GM19239 (cell line): ENCODE measurements around the gene BRD2.

Experiments used
- DNase-seq: peaks from one replicate; pipeline ENCODE4 v3.0.0; 2011; ENCODE audit warnings: low spot score; ENCODE audit not compliant: insufficient read length
- FAIRE-seq: peaks from 2 replicates; lab custom pipeline; 2011; peaks lifted over from hg19 to GRCh38; lab: Jason Lieb, UNC

BRD2 gene

DNA sequence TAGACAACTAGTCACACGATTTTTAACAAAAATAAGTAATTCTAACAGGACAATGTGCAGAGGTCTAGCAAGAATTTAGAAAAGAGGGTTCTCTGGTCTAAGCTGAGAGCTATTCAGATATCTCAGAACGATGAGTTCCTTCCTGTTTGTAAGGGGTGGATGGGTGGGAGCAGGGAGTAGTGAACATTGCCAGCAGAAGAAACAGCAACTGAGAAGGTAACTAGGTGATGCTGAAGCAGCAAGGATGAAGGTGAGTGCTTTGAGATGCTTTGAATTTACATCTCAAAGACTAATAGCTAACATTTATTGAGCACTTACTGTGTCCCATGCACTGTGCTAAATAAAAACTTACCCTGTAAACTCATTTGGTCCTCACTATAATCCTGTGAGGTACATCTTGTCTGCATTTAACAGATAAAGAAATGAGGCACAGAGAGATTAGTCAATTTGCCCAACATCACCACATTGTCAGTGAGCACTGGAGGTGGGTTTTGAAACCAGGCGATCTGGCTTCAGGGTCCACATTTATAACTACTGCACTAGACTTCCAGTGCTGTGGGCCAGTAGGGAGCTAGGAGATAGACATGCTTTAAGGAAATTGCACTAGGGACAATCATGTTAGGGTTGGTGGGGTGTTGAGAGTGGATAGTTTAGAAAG lies 15.7 kb downstream of the BRD2 start:
- FAIRE-seq = peak; percentile 51
- DNase-seq = no peak

DNA sequence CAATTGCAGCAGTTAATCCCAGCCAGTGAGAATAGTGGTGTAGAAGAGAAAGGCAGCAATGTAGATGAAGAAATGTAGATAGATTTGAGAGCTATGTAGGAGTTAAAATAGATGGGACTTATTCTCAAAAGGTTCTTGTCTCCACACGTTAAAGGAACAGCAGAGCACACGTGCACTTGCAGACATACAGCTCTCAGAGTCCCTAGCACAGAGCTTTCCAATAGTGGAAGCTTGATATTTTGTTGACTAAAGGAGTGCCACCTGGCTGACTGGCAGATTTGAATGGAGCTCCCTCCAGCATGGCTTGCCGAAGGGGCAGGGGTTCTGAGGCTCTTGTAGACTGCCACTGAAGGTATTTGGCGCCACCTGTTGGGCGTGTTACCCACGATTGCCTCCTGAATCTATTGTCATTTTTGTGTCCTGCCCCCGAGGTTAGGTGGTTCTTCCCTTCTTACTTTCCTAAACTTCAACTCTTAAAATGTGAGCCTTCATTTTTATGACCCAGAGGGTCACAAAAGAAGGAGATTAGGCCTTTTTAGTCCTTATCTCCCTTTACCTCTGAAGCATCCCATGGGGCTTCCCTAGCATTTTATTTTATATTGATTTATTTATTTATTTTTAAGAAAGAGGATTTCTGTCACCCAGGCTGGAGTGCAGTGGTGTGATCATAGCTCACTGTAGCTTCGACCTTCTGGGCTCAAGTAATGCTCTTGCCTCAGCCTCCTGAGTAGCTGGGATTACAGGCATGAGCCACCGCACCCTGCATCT lies 16.4 kb downstream of the BRD2 start:
- DNase-seq (no peak), FAIRE-seq (peak; percentile 88)

GRCh38 chr6:32989368-32989767 lies 21.0 kb downstream of the BRD2 start:
- no peak for DNase-seq
- FAIRE-seq = no peak

DNA sequence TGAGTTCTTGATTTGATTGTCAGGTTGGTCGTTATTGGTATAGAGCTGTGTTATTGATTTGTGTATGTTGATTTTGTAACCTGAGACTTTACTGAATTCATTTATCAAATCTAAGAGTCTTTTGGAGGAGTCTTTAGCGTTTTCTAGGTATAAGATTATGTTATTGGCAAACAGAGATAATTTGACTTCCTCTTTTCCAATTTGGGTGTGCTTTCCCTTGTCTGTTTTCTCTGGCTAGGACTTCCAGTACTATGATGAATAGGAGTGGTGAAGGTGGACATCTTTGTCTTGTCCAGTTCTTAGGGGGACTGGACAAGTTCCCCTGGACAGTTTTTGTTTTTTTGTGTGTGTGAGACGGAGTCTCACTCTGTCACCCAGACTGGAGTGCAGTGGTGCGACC lies 23.6 kb downstream of the BRD2 start:
- no peak for FAIRE-seq
- DNase-seq = no peak

- DNase-seq = no peak
- FAIRE-seq = no peak
Measured at GRCh38 chr6:32993363-32993973, 25.1 kb downstream of the BRD2 start.

DNA sequence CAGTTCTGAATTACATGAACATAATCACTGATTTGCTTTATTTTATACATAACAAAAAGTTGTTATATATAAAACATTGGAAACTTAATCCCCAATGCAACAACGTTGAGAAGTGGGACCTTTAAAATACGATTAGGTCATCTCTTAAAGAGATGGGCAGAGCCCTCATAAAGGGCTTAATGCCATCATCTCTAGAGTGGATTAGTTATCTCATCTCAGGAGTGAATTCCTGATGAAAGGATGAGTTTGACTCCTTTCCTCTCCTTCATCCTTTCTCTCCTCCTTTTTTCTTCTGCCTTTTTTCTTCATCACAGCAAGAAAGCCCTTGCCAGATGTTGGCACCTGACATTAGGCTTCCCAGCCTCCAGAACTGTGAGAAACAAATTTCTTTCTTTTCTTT lies 27.1 kb downstream of the BRD2 start:
- no peak for DNase-seq
- no peak for FAIRE-seq

DNA sequence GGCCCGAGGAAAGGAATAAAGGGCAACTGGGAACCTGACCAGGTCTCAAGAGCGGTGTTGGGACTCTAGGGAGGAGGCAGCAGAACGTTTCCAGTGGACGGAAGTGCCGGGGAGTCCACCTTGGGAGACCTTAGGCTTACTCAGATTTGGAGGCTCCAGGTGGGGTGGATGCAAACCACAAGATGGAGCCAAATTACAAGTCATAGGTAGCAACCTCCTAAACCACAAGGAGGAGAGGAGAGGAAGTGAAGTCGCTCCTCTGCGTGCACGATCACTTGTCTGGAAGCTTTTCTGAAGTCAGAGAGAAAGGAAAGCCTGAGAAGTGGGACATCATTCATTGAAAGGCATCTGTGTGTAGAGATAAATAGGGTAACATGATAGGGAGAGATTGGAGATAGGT lies 31.7 kb downstream of the BRD2 start:
- FAIRE-seq = peak; percentile 68
- no peak for DNase-seq

- DNase-seq (no peak), FAIRE-seq (no peak)
Measured at GRCh38 chr6:33001685-33002084, 33.3 kb downstream of the BRD2 start.

- DNase-seq (no peak), FAIRE-seq (no peak)
Measured at GRCh38 chr6:33004940-33005339, 36.5 kb downstream of the BRD2 start.

DNA sequence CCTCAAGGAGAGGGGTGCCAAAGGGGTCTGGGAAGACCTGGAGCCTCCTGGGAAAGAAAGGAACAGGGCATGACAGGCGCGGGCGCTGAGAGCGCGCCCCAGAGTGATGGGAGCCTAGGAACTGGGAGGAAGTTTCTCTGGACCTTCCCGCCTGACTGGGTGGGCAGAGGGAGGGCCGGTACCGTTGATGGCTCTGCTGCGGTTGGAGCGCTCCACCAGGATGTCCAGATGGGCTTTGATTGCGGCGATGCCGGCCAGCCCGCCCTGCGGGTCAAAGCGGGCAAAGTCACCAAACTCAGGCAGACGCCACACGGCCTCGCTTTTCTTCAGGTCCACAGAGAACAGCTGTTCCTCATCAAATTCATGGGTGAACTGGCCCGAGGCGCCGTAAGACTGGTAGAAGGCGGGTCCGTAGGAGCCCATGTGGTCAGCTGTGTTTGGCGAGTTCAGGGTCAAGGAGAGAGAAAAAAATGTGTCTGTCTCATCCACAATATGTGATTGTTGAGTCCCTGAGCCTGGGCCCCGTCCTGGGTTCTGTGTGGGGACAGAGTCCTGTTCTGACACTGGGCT lies 39.5 kb downstream of the BRD2 start:
- DNase-seq (no peak), FAIRE-seq (no peak)

DNA sequence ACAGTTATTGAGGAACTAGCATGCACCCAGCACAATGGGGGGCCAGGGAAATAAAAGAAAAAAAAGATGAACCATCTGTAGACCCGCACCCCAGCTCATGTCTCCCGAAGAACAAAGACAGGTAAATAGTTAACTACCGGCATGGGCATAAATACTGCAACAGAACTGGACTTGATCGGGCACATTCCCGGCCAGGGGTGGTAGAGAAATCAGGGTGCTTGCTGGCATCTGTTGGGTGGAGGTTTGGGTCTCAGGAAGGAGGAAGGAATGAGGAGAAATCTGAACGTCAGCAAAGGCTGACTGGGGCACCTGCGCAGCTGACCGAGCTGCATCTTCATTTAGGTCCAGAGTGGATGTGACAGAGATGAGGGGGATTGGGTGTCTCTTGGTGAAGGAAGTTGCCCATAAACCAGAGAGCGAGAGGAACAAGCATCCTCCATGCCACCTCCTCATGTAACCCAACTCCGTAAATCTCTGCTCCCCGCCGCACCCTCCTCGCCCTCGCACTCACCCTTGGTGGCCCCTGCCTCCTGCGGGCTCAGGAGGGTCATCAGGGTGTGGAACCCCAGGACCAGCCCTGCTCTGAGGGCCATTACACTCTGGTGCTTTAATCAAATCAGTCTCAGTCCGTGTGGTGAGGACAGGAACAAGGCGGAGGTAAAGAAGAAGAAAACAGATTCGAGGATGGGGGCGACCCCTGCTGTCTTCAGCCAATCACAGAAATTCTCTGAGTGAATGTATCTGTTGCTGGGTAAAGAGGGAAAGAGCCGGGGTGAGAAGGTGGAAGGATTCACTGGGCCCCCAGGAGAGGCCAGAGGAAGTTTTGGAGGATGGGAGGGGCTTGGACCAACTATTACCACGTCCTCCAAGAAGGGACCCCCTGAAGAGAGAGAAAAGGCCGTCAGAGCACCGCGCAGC lies 40.8 kb downstream of the BRD2 start, which contains the start of gene HLA-DOA:
HLA-DOA (minus strand) TSS at position 648 of the 918 bp plus-strand sequence.
- peak; percentile 99 for FAIRE-seq
- peak; percentile 76 for DNase-seq

GRCh38 chr6:33010356-33010755 lies 42.0 kb downstream of the BRD2 start:
- peak; percentile 69 for FAIRE-seq
- DNase-seq = no peak

DNA sequence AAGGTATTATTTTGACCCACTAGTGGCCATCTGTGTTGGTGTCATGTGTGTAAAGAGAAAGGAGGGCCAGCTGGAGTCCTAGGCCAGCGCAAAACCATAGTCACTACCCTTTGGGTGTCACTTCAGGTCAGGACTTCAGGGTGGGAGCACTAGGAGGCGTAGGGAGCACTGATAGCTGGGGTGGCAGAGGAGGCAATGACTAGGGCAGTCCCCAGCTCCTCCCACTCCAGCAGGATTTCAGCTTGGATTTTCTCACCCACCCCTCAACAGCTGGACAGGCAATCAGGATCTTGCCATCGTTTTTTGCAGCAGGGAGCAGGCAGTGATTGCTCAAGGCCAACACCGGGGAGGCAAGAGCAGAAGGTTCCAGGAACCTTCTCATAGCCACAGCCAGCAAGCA lies 45.2 kb downstream of the BRD2 start:
- FAIRE-seq (no peak), DNase-seq (no peak)

GRCh38 chr6:33014841-33015634 lies 46.6 kb downstream of the BRD2 start:
- FAIRE-seq = peak; percentile 100

GRCh38 chr6:33015798-33016197 lies 47.4 kb downstream of the BRD2 start:
- FAIRE-seq (peak; percentile 45), DNase-seq (no peak)

More at GRCh38 chr6:33014841-33015634, 46.6 kb downstream of the BRD2 start:
- no peak for DNase-seq

- FAIRE-seq = peak; percentile 61
- no peak for DNase-seq
Measured at GRCh38 chr6:33017018-33017417, 48.6 kb downstream of the BRD2 start.

- DNase-seq (no peak), FAIRE-seq (peak; percentile 92)
Measured at GRCh38 chr6:33017694-33018353, 49.4 kb downstream of the BRD2 start.

GRCh38 chr6:33018418-33018817 lies 50.0 kb downstream of the BRD2 start:
- DNase-seq (no peak), FAIRE-seq (no peak)

DNA sequence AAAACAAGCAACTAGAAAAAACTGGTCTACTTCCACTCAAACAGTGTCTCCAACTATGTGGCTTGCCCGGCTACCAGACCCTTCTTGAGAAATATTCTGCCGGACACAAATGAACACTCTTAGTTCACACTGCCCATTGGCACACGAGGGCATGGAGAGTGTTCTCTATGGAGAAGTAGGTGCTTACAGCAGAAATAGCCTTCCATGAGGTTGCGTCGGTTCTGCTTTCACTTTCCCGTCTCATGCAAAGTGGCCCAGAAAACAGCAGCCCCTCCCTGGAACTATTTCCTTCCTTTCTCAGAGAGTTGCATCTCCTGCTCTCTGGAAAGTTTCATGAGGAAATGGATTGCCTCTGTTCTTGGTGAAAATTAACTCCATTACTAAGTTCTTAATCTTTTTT lies 50.5 kb downstream of the BRD2 start:
- no peak for DNase-seq
- peak; percentile 99 for FAIRE-seq
